ENCODE results near the gene TNFRSF8.

GRCh38 chr1:12172042-12172851 is 109.1 kb downstream of the TNFRSF8 start:
- TF ChIP-seq CTCF (IDR thresholded peaks at IDR 0.05; ENCODE audit: insufficient read depth, low read length, poor library complexity, severe bottlenecking) (no peak), EZH2phosphoT487 (conservative IDR thresholded peaks at IDR 0.05; ENCODE audit: low read length) (no peak)

All from SU-DHL-6 (cell line).